HEK293 (cell line): Measurements from ENCODE around the gene PDE4B.

Experiments
- CTCF ChIA-PET: fragments of 350-600 bp; formaldehyde crosslinking; extraction: SDS; loops from one replicate; lab custom pipeline; 2021; ENCODE audit warnings: antibody characterized with exemption; lab: Yijun Ruan, JAX
- POLR2A ChIA-PET: fragments of 300-600 bp; formaldehyde crosslinking; extraction: SDS; loops from one replicate; lab custom pipeline; 2020; ENCODE audit warnings: antibody characterized with exemption, inconsistent platforms; lab: Yijun Ruan, JAX
- H3K27ac ChIP-seq: fragments of 200-500 bp; sonication (Bioruptor generic); 2 replicates; pipeline ENCODE4 v1.5.1; 2014; ENCODE audit warnings: low read depth, low read length, control low read depth, inconsistent platforms; ENCODE audit errors: extremely low read depth
- H3K36me3 ChIP-seq, 2 experiments: fragments of 200-500 bp in 1 of 2; sonication (Bioruptor generic) in 1 of 2; 1 replicate in 1 of 2; 2 replicates in 1 of 2; pipeline ENCODE4 v1.5.1; 2014 to 2017; ENCODE audit warnings: inconsistent platforms in 2 of 2, low read length in 2 of 2; ENCODE audit not compliant: control insufficient read depth in 2 of 2, insufficient read depth in 1 of 2
- H3K4me1 ChIP-seq: fragments of 200-500 bp; sonication (Bioruptor generic); 2 replicates; pipeline ENCODE4 v1.5.1; 2014; ENCODE audit warnings: mild to moderate bottlenecking, low read length, inconsistent platforms; ENCODE audit not compliant: control insufficient read depth, insufficient read depth
- H3K4me3 ChIP-seq: 2 replicates; pipeline ENCODE4 v1.5.1; 2011; ENCODE audit warnings: low read depth, mild to moderate bottlenecking, control low read depth, low read length, moderate library complexity
- H3K9me3 ChIP-seq: fragments of 200-500 bp; sonication (Bioruptor generic); 2 replicates; pipeline ENCODE4 v1.5.1; 2014; ENCODE audit warnings: low read depth, low read length, inconsistent platforms; ENCODE audit not compliant: control insufficient read depth, insufficient read depth
- CTCF ChIP-seq: fragments of 450-650 bp; formaldehyde crosslinking; IDR thresholded peaks from 2 replicates; pipeline ENCODE4 v1.5.1; 2016; ENCODE audit warnings: missing biosample characterization, missing genetic modification characterization
- KLF8 ChIP-seq: fragments of 450-650 bp; formaldehyde crosslinking; IDR thresholded peaks from 2 replicates; pipeline ENCODE4 v1.5.1; 2016; ENCODE audit warnings: missing biosample characterization, missing genetic modification characterization
- KLF9 ChIP-seq: fragments of 450-650 bp; formaldehyde crosslinking; IDR thresholded peaks from 2 replicates; pipeline ENCODE4 v1.5.1; 2016; ENCODE audit warnings: missing biosample characterization, missing genetic modification characterization, low read depth
- PBX3 ChIP-seq: sonication (generic); formaldehyde crosslinking; IDR thresholded peaks from 2 replicates; pipeline ENCODE4 v1.8.1; 2022; ENCODE audit warnings: mild to moderate bottlenecking, moderate library complexity, missing genetic modification reagents
- PRDM2 ChIP-seq: fragments of 450-650 bp; formaldehyde crosslinking; IDR thresholded peaks from 2 replicates; pipeline ENCODE4 v1.5.1; 2016; ENCODE audit warnings: missing biosample characterization, missing genetic modification characterization, borderline replicate concordance
- RBAK ChIP-seq: fragments of 450-650 bp; formaldehyde crosslinking; IDR thresholded peaks from 2 replicates; pipeline ENCODE4 v1.5.1; 2016; ENCODE audit warnings: missing biosample characterization, missing genetic modification characterization
- SCRT1 ChIP-seq: fragments of 450-650 bp; formaldehyde crosslinking; IDR thresholded peaks from 2 replicates; pipeline ENCODE4 v1.5.1; 2016; ENCODE audit warnings: missing biosample characterization, missing genetic modification characterization, borderline replicate concordance
- SETDB1 ChIP-seq: IDR thresholded peaks from one replicate; pipeline ENCODE4 v1.6.1; 2017; ENCODE audit warnings: mild to moderate bottlenecking, low read length, moderate library complexity, mixed read lengths; ENCODE audit not compliant: insufficient read length
- ZBTB10 ChIP-seq: fragments of 450-650 bp; formaldehyde crosslinking; IDR thresholded peaks from 2 replicates; pipeline ENCODE4 v1.5.1; 2016; ENCODE audit warnings: missing biosample characterization, missing genetic modification characterization
- ZFP41 ChIP-seq: fragments of 450-650 bp; formaldehyde crosslinking; IDR thresholded peaks from 2 replicates; pipeline ENCODE4 v1.5.1; 2016; ENCODE audit warnings: missing biosample characterization, missing genetic modification characterization, borderline replicate concordance
- ZNF10 ChIP-seq: fragments of 450-650 bp; formaldehyde crosslinking; IDR thresholded peaks from 2 replicates; pipeline ENCODE4 v1.5.1; 2017; ENCODE audit warnings: missing biosample characterization, missing genetic modification characterization
- ZNF148 ChIP-seq: fragments of 450-650 bp; formaldehyde crosslinking; IDR thresholded peaks from 2 replicates; pipeline ENCODE4 v1.5.0; 2017; ENCODE audit warnings: missing biosample characterization, missing genetic modification characterization, borderline replicate concordance
- ZNF174 ChIP-seq: fragments of 450-650 bp; formaldehyde crosslinking; IDR thresholded peaks from 2 replicates; pipeline ENCODE4 v1.5.0; 2017; ENCODE audit warnings: missing biosample characterization, mild to moderate bottlenecking, missing genetic modification characterization
- ZNF324 ChIP-seq: fragments of 450-650 bp; formaldehyde crosslinking; IDR thresholded peaks from 2 replicates; pipeline ENCODE4 v1.5.1; 2016; ENCODE audit warnings: missing biosample characterization, missing genetic modification characterization
- ZNF335 ChIP-seq: fragments of 450-650 bp; formaldehyde crosslinking; conservative IDR thresholded peaks from 2 replicates; pipeline ENCODE4 v1.5.1; 2016; ENCODE audit warnings: missing biosample characterization, missing genetic modification characterization
- ZNF391 ChIP-seq: fragments of 450-650 bp; formaldehyde crosslinking; IDR thresholded peaks from 2 replicates; pipeline ENCODE4 v1.5.1; 2016; ENCODE audit warnings: low read depth, missing biosample characterization, missing genetic modification characterization, borderline replicate concordance
- ZNF580 ChIP-seq: fragments of 450-650 bp; formaldehyde crosslinking; IDR thresholded peaks from 2 replicates; pipeline ENCODE4 v1.5.1; 2016; ENCODE audit warnings: missing biosample characterization, missing genetic modification characterization
- ZNF596 ChIP-seq: fragments of 450-650 bp; IDR thresholded peaks from 2 replicates; pipeline ENCODE4 v1.5.0; 2018; ENCODE audit warnings: missing biosample characterization, mild to moderate bottlenecking, missing genetic modification characterization, moderate library complexity
- ZNF791 ChIP-seq: fragments of 450-650 bp; formaldehyde crosslinking; IDR thresholded peaks from 2 replicates; pipeline ENCODE4 v1.5.1; 2016; ENCODE audit warnings: missing biosample characterization, missing genetic modification characterization
- ZNF792 ChIP-seq: fragments of 450-650 bp; formaldehyde crosslinking; IDR thresholded peaks from 2 replicates; pipeline ENCODE4 v1.5.1; 2016; ENCODE audit warnings: missing biosample characterization, missing genetic modification characterization

PDE4B gene

GRCh38 chr1:66271216-66271903, 478.7 kb downstream of the PDE4B start (continued):
- no peak for TF ChIP-seq PBX3
- no peak for TF ChIP-seq ZNF174
- peak; percentile 85 for TF ChIP-seq KLF8 (tag by site-specific recombination)
- no peak for TF ChIP-seq ZNF792
- TF ChIP-seq ZNF596 (tag by site-specific recombination): no peak
- no peak for TF ChIP-seq ZFP41
- peak; percentile 16 for TF ChIP-seq SETDB1
- no peak for TF ChIP-seq ZBTB10 (tag by site-specific recombination)
- TF ChIP-seq ZNF791 (tag by site-specific recombination): no peak
- TF ChIP-seq SCRT1 (tag by site-specific recombination): no peak
- no peak for TF ChIP-seq ZNF10
- TF ChIP-seq ZNF580 (tag by site-specific recombination): peak; percentile 64; the same call in 1 of the 2 replicates

- Histone ChIP-seq H3K4me3 (no peak overlapping the region), H3K4me1 (peaks cover 5% of the 10 kb centered on the region), H3K36me3 (no peaks in the 10 kb centered on the region), H3K9me3 (no peaks in the 10 kb centered on the region), H3K27ac (peak overlapping the region; percentile 50; the same call in 1 of the 2 replicates)
- POLR2A ChIA-PET: interaction anchor here (1.6 kb wide), 1 partner anchor 60 kb away, joined by 4 read pairs; no protein-coding TSS in a partner anchor
- CTCF ChIA-PET: interaction anchor here (0.9 kb wide), 1 partner anchor 60 kb away, joined by 4 read pairs; no protein-coding TSS in a partner anchor
- no peak for TF ChIP-seq ZNF391 (tag by site-specific recombination)
- TF ChIP-seq CTCF (tag by site-specific recombination): no peak
- TF ChIP-seq KLF9: no peak
- TF ChIP-seq ZNF324: no peak
- TF ChIP-seq ZNF335 (tag by site-specific recombination): peak; percentile 33; the same call in 1 of the 2 replicates
- no peak for TF ChIP-seq ZNF148 (tag by site-specific recombination)
- no peak for TF ChIP-seq PRDM2 (tag by site-specific recombination)
- no peak for TF ChIP-seq RBAK (tag by site-specific recombination)
Observed at GRCh38 chr1:66271904-66272254, 479.2 kb downstream of the PDE4B start.
